Stimulated activated CD8-positive, alpha-beta memory T cell treated with anti-CD3 and anti-CD28 coated beads, Interleukin-15, amount 100 ng/mL, for 48 hours (primary cell): ENCODE results near the gene ALOXE3.
A peak's percentile ranks its signal among the peaks of the same experiment; 100 is the strongest.

Experiments used
- DNase-seq, 2 donors: peaks; one replicate each; pipeline ENCODE4 v3.0.0-alpha.2; 2020; ENCODE audit warnings: low read depth in 2 of 2

Gene ALOXE3

GRCh38 chr17:8142158-8142886 is 24.0 kb upstream of the ALOXE3 start:
- no peak for DNase-seq

- DNase-seq = no peak
Observed at GRCh38 chr17:8141741-8142140, 23.4 kb upstream of the ALOXE3 start.

DNA sequence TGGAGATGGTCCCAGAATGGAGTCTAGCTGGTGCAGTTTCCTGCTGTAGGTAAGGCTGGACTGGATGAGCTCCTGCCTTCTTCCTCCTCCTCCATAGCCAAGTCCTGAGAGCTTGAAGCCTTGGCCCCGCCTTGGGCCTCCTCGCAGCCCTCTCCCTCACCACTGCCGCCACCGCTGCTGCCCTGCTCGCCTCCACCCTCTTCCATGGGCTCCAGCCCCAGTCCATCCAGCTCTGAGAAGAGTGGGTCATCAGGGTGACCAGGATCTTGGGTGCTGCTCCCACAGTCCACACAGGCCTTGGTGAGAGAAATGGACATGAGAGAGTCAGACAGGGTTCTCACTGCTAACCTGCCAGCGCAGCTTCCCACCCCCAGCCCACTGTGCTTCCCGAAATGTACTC is 22.7 kb upstream of the ALOXE3 start:
- DNase-seq = no peak

- DNase-seq = no peak
Observed at GRCh38 chr17:8140065-8141029, 22.0 kb upstream of the ALOXE3 start.

GRCh38 chr17:8138672-8139371 is 20.5 kb upstream of the ALOXE3 start:
- peak; percentile 91 to 94 for DNase-seq

GRCh38 chr17:8138374-8138671 is 20.0 kb upstream of the ALOXE3 start:
- DNase-seq = no peak

GRCh38 chr17:8137645-8138373 is 19.5 kb upstream of the ALOXE3 start:
- no peak for DNase-seq

DNA sequence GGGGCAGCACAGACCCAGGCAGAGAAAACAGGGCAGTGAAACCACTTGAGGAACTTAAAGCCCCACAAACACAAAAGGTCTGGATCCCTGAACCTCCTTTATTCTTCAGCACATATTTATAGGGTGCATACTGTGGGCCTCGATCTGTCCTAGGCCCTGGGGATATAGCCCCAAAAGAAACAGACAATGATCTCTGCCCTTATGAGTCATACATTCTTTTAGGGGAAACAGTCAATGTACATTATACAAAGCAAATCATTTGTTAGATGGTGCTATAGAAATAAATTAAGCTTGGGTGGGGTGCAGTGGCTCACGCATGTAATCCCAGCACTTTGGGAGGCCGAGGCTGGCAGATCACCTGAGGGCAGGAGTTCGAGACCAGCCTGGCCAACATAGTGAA is 15.6 kb upstream of the ALOXE3 start:
- DNase-seq = no peak

DNA sequence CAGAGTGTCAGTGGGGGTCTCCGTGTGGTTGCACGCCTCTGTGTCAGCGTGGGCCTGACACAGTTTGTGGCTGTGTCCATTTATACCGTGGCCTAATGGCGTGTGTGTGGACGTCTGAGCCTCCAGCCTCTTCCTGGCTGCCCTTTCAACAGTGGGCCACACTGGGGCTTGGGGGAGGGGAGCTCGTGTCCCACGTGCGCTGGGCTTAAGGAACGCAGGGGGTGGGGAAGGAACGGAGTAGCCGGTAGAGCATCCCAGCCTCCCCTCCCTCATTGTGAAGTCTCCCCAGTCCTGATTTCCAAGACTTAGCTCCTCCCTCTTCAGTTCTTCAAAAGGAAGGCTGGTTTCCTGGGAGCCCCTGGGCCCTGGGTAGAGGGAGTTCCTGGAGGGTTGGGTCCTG is 15.1 kb upstream of the ALOXE3 start:
- DNase-seq = no peak

DNA sequence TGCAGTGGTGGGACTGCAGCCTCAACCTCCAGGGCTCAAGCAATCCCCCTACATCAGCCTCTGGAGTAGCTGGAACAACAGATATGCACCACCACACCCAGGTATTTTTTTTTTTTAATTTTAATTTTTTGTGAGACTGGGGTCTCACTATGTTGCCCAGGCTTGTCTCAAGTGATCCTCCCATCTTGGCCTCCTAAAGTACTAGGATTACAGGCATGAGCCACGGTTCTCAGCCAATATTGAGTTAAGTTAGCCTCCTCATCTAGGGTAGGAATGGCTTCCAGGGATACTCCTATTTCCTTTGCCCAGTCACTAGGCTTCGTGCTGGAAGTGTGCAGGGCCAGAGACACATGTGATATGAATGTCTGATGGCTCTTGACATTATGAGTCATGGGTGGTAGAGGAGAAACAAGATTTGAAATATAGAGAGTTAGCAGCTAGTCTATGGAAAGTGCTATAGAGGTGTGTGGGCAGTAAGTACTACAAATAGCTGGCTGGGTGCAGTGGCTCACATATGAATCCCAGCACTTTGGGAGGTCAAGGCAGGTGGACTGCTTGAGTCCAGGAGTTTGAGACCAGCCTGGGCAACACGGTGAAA is 13.6 kb upstream of the ALOXE3 start:
- DNase-seq = no peak

- DNase-seq = no peak
Observed at GRCh38 chr17:8128125-8128784, 9.9 kb upstream of the ALOXE3 start.

- peak; percentile 42 to 47 for DNase-seq
Observed at GRCh38 chr17:8126491-8127066, 8.3 kb upstream of the ALOXE3 start.

DNA sequence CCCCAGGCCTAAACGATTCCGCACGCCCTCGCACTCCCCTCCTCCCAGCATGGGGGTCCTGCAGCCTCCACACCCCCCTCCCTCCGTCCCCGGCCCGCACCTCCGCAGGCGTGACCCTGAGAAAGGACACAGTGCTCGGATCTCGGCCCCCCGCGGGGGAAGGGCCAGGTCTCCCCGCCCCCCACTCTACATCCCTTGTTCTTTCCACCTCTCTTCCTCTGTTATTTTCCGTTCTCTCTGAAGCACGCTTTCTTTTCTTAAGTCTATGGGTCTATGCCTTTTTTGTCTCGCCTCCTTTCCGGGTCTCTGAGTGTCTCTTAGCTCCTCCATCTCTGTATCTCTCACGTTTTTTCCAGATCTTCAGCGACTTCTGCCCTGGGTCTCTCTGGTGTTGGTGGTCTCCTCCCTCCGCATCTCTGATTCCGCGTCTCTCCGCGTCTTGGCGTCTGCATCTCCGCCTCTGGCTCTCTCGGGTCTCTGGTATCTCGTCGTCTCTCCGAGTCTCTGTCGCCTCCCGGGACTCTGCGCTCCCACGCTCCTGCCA is 7.7 kb upstream of the ALOXE3 start:
- no peak for DNase-seq

DNA sequence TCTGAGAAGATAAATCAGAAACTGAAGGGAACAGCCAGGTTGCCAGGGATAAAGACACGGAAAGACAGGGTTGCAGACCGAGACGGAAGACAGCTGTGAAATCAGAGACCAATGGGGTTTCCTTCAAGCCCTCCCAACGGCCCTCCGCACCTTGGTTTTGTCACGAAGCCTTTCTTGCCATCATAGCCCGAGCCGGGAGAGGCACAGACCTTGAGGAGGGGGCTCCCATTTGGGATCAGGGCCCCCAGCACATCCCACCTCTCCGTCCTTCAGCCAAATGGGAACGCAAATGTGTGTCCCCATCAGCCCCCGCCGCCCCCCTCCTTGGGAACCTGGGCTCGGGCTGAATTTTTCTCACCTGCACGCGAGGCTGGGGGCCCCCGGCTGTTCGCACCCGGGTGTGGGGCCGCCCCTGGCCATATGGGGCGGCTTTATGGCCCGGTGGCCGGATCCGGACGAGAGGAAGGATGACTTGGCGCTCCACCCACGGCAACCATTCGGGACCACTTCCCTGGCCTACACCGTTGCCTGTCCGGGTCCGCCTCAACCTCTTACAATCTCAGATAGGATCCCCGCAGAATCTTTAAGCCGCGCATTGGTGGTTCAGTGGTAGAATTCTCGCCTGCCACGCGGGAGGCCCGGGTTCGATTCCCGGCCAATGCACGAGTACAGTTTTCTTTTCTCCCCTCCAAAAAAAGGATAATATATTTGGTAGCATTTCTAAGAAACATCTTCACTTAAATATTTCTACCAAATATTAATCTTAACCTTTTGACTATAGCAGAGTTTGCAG is 7.0 kb upstream of the ALOXE3 start:
- peak; percentile 73 to 79 for DNase-seq

DNA sequence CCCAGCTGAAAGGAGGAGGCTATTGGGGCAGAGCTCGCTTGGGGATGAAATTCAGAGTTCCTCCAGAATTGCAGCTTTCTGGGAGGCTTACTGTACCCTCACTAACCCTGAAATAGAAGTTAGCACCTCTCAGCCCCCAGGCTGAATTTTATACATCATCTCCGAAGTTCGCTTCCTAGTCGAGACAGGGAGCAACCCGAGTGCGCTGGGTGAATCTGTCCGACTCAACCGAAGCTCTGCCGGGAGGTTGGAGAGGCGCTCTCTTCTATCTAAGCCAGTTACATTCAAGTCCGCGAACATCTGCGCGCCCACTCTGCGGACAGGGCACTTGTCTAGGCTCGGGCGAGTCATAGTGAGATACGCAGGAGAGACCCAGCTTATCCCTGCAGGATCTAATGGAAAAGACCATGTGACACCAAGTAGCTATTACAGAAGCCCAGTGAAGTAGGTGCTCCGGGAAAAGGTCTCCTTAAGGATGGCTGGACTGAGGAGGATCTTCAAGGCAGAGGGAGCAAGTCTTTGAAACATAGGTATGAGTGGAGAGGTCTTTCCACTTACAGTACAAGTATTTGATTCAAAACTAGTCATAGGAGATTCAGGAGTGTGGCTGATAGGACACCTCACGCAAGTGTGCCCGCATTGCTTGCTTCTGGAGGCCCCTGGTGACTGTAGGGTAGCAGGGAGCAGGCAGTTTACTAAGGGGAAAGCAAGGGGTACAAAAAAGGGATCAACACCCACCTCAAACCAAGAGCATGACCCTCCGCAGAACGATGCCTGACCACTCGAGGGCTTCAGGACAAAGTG is 6.2 kb upstream of the ALOXE3 start:
- no peak for DNase-seq

GRCh38 chr17:8123695-8124349 is 5.5 kb upstream of the ALOXE3 start, which contains the start of gene HES7:
TSS of gene HES7 (minus strand) at chr17:8124106. CDS start at chr17:8124084, 22 bp downstream.
- no peak for DNase-seq

GRCh38 chr17:8122924-8123694 is 4.8 kb upstream of the ALOXE3 start:
- DNase-seq = no peak
